T47D (cell line): Measurements from ENCODE around the gene UBE2G2.
"Not testable (repeated sequence)": the region's sequence is repeated elsewhere in the genome, so short reads cannot be mapped to it uniquely, and the experiment has no call there.

Source experiments
- DNase-seq, 2 experiments: peaks; one replicate each; pipeline versions ENCODE4 v3.0.0 to v3.0.0-alpha.2; 2011 to 2012; ENCODE audit warnings: low read depth in 1 of 2, low spot score in 1 of 2
- JUND ChIP-seq: IDR thresholded peaks from 2 replicates; pipeline ENCODE4 v1.6.1; 2012; ENCODE audit warnings: low read depth
- in situ Hi-C: cut with HindIII; loops from 2 replicates; pipeline ENCODE4 v1.10.0; 2016; ENCODE audit warnings: low sequenced_read_pairs, low pct_unique_long_range_greater_than_20kb

UBE2G2 gene

DNA sequence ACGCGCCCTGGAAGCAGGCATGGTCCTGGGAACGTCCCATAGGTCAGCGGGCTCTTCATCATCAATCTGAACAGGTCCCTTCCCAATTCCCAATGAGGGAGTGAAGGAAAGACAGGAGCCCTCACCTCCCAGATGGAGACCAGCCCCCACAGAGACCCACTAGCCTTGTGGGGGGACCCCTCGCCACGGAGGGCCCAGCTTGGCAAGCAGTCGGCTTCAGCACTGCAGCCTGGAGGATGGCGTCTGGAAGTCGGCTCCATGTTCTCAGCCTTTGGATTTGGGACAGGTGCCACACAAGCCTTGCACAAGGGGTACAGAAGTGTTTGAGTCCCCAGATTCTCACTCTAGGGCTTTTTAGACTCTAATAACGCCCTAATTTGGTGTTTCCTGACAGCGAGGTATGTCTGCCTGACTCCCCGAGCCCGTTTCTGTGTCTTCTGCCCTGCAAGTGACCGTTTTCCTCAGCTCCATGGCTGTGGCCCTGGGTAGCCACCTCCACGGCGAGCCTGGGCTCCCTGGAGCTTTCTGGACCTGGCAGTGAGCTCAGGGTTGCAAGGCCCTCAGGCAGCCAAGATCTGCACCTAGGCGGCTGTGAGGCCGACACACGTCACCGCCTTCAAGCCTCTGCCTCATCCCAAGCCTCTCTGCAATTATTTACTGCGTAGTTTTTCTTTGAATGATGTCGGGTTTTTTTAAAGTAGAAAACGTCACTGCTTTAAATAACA is 41.3 kb upstream of the UBE2G2 start:
- DNase-seq = no peak
- TF ChIP-seq JUND = no peak
- in situ Hi-C loops = no loop called here

DNA sequence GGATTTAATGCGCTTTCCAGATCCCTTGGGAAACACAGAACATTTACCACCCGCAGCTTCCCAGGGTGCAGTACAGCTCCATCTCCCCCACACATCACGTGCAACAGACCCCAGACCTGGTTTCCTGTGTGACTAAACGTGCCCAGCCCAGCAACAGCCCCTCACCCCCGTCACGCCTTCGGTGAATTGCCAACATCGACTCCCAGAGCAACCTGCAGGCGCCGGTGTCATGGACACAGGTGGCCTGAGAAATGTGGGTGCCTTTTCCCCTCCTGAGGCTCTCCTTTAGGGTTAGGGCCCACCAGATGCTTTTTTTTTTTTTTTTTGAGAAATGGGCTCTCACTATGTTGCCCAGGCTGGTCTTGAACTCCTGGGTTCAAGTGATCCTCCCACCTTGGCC is 40.5 kb upstream of the UBE2G2 start:
- DNase-seq = no peak
- no peak for TF ChIP-seq JUND
- in situ Hi-C loops = no loop called here

GRCh38 chr21:44840771-44841170 is 39.2 kb upstream of the UBE2G2 start:
- in situ Hi-C loops = no loop called here
- DNase-seq = no peak
- no peak for TF ChIP-seq JUND

- DNase-seq = no peak
- in situ Hi-C loops = no loop called here
These were observed 37.3 kb upstream of the UBE2G2 start for GRCh38 chr21:44838951-44839350.

DNA sequence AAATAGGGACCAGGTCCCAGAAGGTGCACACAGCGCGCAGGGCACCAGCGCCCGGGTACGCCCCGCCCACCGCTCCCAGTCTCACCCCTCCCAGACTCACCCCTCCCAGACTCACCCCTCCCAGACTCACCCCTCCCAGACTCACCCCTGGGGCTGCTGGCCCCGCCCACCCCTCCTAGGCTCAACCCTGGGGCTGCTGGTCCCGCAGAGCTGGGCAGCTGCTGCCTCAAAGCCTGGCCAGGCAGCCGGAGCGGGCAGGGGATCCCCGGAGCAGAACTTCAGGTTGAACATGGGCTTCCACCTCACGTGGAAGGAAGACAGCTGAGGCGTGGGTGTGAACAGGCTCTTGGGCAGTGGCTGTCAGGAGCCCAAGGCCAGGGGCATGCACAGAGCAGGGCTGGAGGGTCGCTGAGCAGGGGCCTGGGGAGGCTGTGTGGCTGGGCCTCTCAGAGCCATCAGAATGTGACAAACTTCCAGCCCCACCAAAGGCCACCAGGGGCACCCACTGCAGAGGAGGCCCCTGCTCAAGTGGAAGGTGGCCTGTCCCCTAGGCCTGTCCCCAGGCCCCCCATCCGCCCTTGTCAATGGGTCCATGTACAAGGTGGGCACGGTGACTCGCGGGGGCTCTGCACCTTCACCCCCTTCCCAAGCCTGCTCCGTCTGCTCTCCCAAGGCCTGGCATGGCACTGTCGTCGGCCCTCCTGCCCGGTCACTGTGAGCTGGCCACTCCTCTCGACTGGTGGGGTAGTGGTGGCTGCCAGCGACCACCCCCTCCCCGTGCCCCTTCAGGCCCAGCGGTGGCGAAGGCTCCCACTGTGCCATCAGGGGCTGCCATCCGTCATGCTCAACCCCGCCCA is 36.6 kb upstream of the UBE2G2 start:
- DNase-seq = no peak
- in situ Hi-C loops = no loop called here
- TF ChIP-seq JUND = no peak

More at GRCh38 chr21:44838951-44839350, 37.3 kb upstream of the UBE2G2 start:
- no peak for TF ChIP-seq JUND

DNA sequence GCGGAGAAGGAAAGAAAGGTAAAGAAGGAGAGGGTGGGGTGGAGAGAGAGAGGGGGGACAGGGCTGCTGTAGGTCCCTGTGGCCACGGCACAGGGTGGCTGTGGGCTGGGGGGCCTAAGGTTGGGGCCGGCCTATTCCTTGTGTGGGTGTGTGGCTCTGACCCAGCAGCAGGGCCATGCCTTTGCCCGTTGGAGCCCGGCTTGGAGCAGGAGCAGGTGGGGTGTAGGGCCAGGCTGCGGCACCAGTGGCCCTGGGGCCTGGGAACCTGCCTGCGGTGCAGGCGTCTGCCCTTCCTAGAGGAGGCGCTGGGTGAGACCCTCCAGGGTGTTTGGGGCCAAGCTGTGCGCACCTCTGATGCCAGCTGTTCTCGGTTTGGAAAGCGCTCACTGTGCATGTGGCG is 35.9 kb upstream of the UBE2G2 start:
- in situ Hi-C loops = no loop called here
- no peak for DNase-seq

DNA sequence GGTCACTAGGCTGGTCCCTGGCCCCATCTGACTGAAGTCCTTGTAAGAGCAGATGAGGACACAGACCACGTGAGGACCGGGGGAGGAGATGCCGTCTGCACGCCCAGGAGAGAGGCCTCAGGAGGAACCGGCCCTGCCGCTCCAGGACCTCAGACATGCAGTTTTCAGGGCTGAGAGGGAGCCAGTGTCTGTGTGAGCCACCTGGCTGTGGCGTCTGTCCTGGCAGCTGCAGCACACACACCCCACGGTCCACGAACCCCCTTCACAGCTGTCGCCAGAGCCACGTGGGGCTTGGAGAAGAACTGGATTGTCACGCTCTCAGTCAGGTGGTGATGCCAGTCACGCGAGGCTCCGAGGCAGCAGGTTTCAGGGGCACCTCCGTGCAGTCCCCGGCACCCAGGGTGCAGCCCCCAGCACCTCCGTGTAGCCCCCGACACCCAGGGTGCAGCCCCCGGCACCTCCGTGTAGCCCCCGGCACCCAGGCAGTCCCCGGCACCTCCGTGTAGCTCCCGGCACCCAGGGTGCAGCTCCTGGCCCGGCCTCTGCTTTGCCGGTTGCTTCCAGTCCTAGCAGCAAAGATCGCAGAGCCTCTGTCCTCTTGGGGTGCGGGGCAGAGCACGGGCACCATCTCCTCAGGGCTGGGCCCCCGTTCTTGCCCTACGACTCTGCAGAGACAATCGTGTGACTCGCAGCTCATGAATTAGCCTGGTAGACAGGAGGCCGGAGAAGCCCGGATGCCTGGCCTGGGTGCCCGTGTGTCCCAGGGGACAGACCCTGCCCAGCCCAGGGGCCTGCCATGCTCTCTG is 35.2 kb upstream of the UBE2G2 start:
- in situ Hi-C loops = no loop called here
- TF ChIP-seq JUND = no peak
- peak; percentile 58 to 84 for DNase-seq

More for the DNA sequence above, 35.9 kb upstream of the UBE2G2 start:
- TF ChIP-seq JUND = no peak

- TF ChIP-seq JUND = no peak
- in situ Hi-C loops = no loop called here
- DNase-seq = no peak
These were observed 34.7 kb upstream of the UBE2G2 start for GRCh38 chr21:44836349-44836665.

DNA sequence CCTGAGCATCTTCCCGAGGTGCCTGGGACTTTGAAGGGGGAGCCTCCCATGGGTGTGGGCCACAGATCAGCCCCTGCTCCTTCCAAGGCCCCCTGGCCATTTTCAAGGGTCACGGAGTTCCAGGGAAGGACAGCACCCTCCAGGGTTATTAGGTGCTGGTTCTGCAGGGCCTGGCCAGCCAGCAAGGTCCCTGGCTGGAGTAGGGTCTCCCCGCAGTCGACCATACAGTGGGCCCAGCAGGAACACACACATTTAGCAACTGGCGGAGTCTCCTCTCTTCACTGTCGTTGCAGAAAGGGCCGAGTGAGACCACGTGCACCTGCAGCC is 34.0 kb upstream of the UBE2G2 start:
- in situ Hi-C loops = no loop called here
- TF ChIP-seq JUND = no peak
- DNase-seq = no peak

DNA sequence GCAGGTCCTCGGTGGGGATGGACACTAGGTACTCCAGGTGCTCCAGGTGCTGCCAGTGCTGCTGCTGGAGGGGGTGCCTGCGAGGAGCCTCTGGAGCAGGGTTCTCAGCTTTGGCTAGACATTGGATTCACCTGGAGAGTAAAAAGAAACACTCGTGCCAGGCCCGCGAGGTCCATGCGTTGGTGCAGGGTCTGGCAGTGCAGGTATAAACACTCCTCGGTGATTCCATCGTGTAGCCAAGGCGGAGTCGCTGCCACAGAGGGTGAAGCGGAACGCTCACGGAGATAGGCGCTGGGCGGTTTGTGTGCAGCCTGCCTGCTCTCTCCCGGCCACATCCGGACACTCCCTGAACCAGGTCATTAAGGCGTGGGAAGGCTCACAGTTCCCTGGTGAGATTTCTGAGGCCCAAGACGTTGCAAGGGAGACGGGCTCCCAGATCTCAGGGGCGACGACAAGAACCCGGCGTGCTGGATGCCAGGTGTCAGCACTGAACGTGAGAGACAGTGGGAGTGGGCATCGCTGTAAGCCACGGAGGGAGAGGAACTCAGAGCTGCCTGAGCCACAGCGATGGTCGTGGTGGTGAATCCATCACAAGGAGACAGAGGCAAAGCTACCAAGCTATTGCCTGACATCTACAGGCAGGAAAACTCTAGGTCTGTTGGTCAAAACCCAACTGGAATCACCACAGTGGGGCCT is 33.5 kb upstream of the UBE2G2 start:
- in situ Hi-C loops = no loop called here
- no peak for TF ChIP-seq JUND
- no peak for DNase-seq

DNA sequence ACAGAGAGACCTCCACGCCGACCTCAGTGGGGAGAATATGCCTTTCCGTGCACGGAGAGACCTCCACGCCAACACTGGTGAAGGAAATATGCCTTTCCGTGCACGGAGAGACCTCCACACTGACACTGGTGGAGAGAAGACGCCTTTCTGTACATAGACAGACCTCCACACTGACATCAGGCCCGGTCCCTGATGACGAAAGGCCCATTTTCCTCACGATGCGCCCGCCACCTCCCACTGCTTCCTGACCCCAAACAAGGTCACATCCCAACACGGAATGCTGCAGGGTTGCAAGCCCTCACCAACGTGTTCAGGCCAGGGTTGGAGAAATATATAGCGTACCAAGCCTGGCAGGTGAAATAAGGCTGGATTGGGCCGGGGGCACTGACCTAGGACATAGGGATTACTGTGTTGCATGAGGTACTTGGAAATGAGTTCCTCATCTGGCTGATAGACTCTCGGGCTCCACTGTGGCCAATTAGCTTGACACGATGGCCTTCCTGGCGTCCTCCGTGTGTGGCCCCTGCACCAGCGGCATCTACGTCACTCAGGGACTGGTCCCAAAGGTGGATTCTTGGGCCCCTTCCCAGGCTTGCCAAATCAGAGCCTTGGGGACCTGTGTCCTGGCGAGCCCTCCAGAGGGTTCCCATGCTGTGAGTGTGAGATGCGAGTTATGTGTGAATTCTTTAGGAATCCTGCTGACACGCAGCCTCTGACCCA is 32.8 kb upstream of the UBE2G2 start:
- no peak for TF ChIP-seq JUND
- in situ Hi-C loops = no loop called here
- no peak for DNase-seq

GRCh38 chr21:44833663-44834062 is 32.0 kb upstream of the UBE2G2 start:
- in situ Hi-C loops = no loop called here
- DNase-seq = no peak
- TF ChIP-seq JUND = no peak

DNA sequence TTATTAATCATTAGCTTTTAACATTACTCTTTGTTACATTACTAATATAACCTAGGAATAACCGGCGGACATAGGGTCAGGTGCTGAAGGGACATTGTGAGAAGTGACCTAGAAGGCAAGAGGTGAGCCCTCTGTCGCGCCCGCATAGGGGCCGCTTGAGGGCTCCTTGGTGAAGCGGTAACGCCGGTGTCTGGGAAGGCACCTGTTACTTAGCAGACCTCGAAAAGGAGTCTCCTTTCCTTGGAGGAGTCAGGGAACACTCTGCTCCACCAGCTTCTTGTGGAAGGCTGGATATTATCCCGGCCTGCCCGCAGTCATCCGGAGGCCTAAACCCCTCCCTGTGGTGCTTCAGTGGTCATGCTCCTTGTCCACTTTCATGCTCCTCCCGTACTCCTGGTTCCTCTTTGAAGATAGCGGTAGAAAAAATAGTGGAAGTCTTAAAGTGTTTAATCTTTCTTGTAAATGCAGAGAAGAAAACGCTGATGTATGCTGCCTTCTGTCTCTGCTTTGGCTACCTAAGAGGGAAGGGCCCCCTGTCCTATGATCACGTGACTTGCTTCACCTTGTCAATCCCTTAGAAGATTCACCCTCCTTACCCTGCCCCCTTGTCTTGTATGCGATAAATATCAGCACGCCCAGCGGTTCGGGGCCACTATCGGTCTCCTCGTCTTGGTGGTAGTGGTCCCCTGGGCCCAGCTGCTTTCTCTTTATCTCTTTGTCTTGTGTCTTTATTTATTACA is 31.1 kb upstream of the UBE2G2 start:
- in situ Hi-C loops, DNase-seq: not testable (repeated sequence)
